SK-N-SH (cell line): ENCODE measurements around the gene BMP6.

Experiments
- CTCF ChIP-seq: fragments of 200-600 bp; sonication (generic); IDR thresholded peaks from 2 replicates; pipeline ENCODE4 v1.6.1; 2017; ENCODE audit warnings: antibody characterized with exemption, mild to moderate bottlenecking, moderate library complexity
- EP300 ChIP-seq, 2 experiments: IDR thresholded peaks; 2 replicates each; pipeline versions ENCODE4 v1.4.0 to v1.6.1; 2012; ENCODE audit warnings: borderline replicate concordance in 1 of 2, low read depth in 1 of 2, low read length in 1 of 2
- EZH2phosphoT487 ChIP-seq: fragments of 200-600 bp; sonication (generic); IDR thresholded peaks from 2 replicates; pipeline ENCODE4 v1.6.1; 2017; ENCODE audit warnings: low read depth, mixed run types, mild to moderate bottlenecking, antibody characterized with exemption, moderate library complexity, borderline replicate concordance
- MAX ChIP-seq: IDR thresholded peaks from 2 replicates; pipeline ENCODE4 v1.4.0; 2012; ENCODE audit warnings: low read depth
- REST ChIP-seq: IDR thresholded peaks from 2 replicates; pipeline ENCODE4 v1.6.1; 2012; ENCODE audit warnings: mild to moderate bottlenecking, low read depth, low read length, moderate library complexity
- TAF1 ChIP-seq: IDR thresholded peaks from 2 replicates; pipeline ENCODE4 v1.6.1; 2012; ENCODE audit warnings: low read depth, mild to moderate bottlenecking, low read length, moderate library complexity, borderline replicate concordance
- ZBTB33 ChIP-seq: IDR thresholded peaks from 2 replicates; pipeline ENCODE4 v1.4.0; 2012; ENCODE audit warnings: low read depth, borderline replicate concordance

- TF ChIP-seq EP300 (IDR thresholded peaks at IDR 0.05; ENCODE audit: borderline replicate concordance in 1 of 2, low read depth in 1 of 2, low read length in 1 of 2) (no peak), CTCF (no peak), MAX (no peak), TAF1 (no peak), EZH2phosphoT487 (no peak), REST (no peak), ZBTB33 (no peak)
Measured at GRCh38 chr6:7813193-7813592, 87.3 kb downstream of the BMP6 start.
